SK-N-SH (cell line): ENCODE results near the gene RHBDL2. TPM values are rescaled to one million over a fixed set of nuclear protein-coding genes. Genes with fewer than 3 reads are reported as not detected.
"Not testable (repeated sequence)": the region's sequence is repeated elsewhere in the genome, so short reads cannot be mapped to it uniquely, and the experiment has no call there.

ENCODE experiments used
- CTCF ChIA-PET: fragments of 300-600, 350-600 bp; formaldehyde crosslinking; extraction: SDS; loops from one replicate; lab custom pipeline; 2021; lab: Yijun Ruan, JAX
- POLR2A ChIA-PET: fragments of 350-600 bp; sonication (Branson Sonifier 250); formaldehyde crosslinking; extraction: SDS; loops from one replicate; lab custom pipeline; 2020; ENCODE audit warnings: antibody characterized with exemption, inconsistent platforms; lab: Yijun Ruan, JAX
- DNase-seq: peaks from one replicate; pipeline ENCODE4 v3.0.0; 2012
- H2AFZ ChIP-seq: fragments of 200-600 bp; sonication (generic); 2 replicates; pipeline ENCODE4 v1.8.1; 2016; ENCODE audit warnings: antibody characterized with exemption, mild to moderate bottlenecking, low read depth
- H3F3A ChIP-seq: fragments of 200-600 bp; sonication (generic); replicated peaks from 2 replicates; pipeline ENCODE3; 2016; ENCODE audit warnings: antibody characterized with exemption, mild to moderate bottlenecking; ENCODE audit not compliant: insufficient read depth
- H3K27ac ChIP-seq, 2 experiments: fragments of 200-500 bp in 1 of 2; fragments of 200-600 bp in 1 of 2; sonication (Bioruptor generic) in 1 of 2; sonication (generic), shearing (Covaris generic) in 1 of 2; 2 replicates each; pipeline versions ENCODE4 v1.5.1 to v1.6.1; 2014 to 2016; ENCODE audit warnings: low read depth in 2 of 2, inconsistent platforms in 1 of 2, low read length in 1 of 2, mild to moderate bottlenecking in 1 of 2, mixed read lengths in 1 of 2
- H3K27me3 ChIP-seq: fragments of 200-600 bp; sonication (generic), shearing (Covaris generic); 2 replicates; pipeline ENCODE4 v1.6.1; 2016; ENCODE audit warnings: mixed run types; ENCODE audit not compliant: insufficient read depth
- H3K36me3 ChIP-seq, 2 experiments: fragments of 200-500 bp in 1 of 2; fragments of 200-600 bp in 1 of 2; sonication (Bioruptor generic) in 1 of 2; sonication (generic) in 1 of 2; replicated peaks in 1 of 2; 2 replicates each; pipeline versions ENCODE3 to v1.5.1; 2014 to 2016; ENCODE audit warnings: low read length in 1 of 2, mild to moderate bottlenecking in 1 of 2; ENCODE audit not compliant: insufficient read depth in 2 of 2, control insufficient read depth in 1 of 2
- H3K4me1 ChIP-seq, 2 experiments: fragments of 200-500 bp in 1 of 2; fragments of 200-600 bp in 1 of 2; sonication (Bioruptor generic) in 1 of 2; sonication (generic), shearing (Covaris generic) in 1 of 2; 2 replicates each; pipeline versions ENCODE4 v1.5.1 to v1.6.1; 2014 to 2016; ENCODE audit warnings: low read depth in 1 of 2, low read length in 1 of 2, mixed run types in 1 of 2; ENCODE audit not compliant: insufficient read depth in 2 of 2, control insufficient read depth in 1 of 2
- H3K4me2 ChIP-seq: fragments of 200-600 bp; sonication (generic), shearing (Covaris generic); 2 replicates; pipeline ENCODE4 v1.6.1; 2017; ENCODE audit warnings: mixed run types
- H3K4me3 ChIP-seq, 2 experiments: fragments of 200-500 bp in 1 of 2; fragments of 200-600 bp in 1 of 2; sonication (Bioruptor generic) in 1 of 2; sonication (generic), shearing (Covaris generic) in 1 of 2; 2 replicates each; pipeline versions ENCODE4 v1.5.1 to v1.8.1; 2014 to 2016; ENCODE audit warnings: low read depth in 2 of 2, inconsistent platforms in 1 of 2, low read length in 1 of 2, mild to moderate bottlenecking in 1 of 2, mixed read lengths in 1 of 2, moderate library complexity in 1 of 2
- H3K79me2 ChIP-seq: fragments of 200-600 bp; sonication (generic); 2 replicates; pipeline ENCODE4 v1.8.1; 2017; ENCODE audit warnings: mild to moderate bottlenecking; ENCODE audit not compliant: insufficient read depth
- H3K9ac ChIP-seq: fragments of 200-600 bp; sonication (generic); 2 replicates; pipeline ENCODE4 v1.6.1; 2017; ENCODE audit warnings: mixed run types
- H3K9me2 ChIP-seq: fragments of 200-600 bp; sonication (generic); 2 replicates; pipeline ENCODE4 v1.6.1; 2017; ENCODE audit warnings: mixed run types
- H3K9me3 ChIP-seq: fragments of 200-600 bp; sonication (generic); 2 replicates; pipeline ENCODE4 v1.6.1; 2017; ENCODE audit warnings: mixed run types, mild to moderate bottlenecking, moderate library complexity
- H4K20me1 ChIP-seq: fragments of 200-600 bp; sonication (generic); 2 replicates; pipeline ENCODE4 v1.6.1; 2017; ENCODE audit warnings: mild to moderate bottlenecking, mixed run types; ENCODE audit not compliant: insufficient read depth
- WGBS: methylation state at CpG from one replicate; pipeline ENCODE4 v1.1.6; 2017; ENCODE audit warnings: low lambda C conversion rate; 5-methylcytosine and 5-hydroxymethylcytosine counted together
- polyA plus RNA-seq, 3 experiments: library from polyadenylated mRNA; depleted of rRNA; stranded (reverse); fragments of >200 nt; gene quantifications; 2 replicates each; pipeline ENCODE4 v1.2.3, GENCODE V29; 2012
- small RNA-seq, 7 experiments: library from RNA; depleted of rRNA; stranded (forward); fragments of <200 nt; gene quantifications; one replicate each; pipeline ENCODE3, GENCODE V24; 2012
- TF ChIP-seq, protein P1 (sequence below): IDR thresholded peaks from 2 replicates; pipeline ENCODE4 v1.6.1; 2012; ENCODE audit warnings: mild to moderate bottlenecking, low read depth, low read length, moderate library complexity

RHBDL2 gene
- polyA plus RNA-seq, 1 of the 3 experiments (the other 2 are of a cell fraction) = 0.07 TPM

GRCh38 chr1:38839363-38839762 lies 102.3 kb downstream of the RHBDL2 start:
- Histone ChIP-seq H3K36me3 (peaks cover 33 to 36% of the 10 kb centered on the region in 2 experiments), H3K4me3 (no peak overlapping the region), H3K27me3 (no peaks in the 10 kb centered on the region), H3K79me2 (peaks cover 6% of the 10 kb centered on the region), H3K4me1 (no peaks in the 10 kb centered on the region), H3F3A (peaks cover 4% of the 10 kb centered on the region), H4K20me1 (no peaks in the 10 kb centered on the region), H2AFZ (no peak overlapping the region), H3K9me3 (no peaks in the 10 kb centered on the region), H3K9me2 (no peaks in the 10 kb centered on the region), H3K27ac (no peak overlapping the region), H3K4me2 (no peak overlapping the region), H3K9ac (no peak overlapping the region)
- WGBS = 93% methylated on average over 9 of the region's 9 CpGs
- no peak for DNase-seq
- TF ChIP-seq, protein P1, sequence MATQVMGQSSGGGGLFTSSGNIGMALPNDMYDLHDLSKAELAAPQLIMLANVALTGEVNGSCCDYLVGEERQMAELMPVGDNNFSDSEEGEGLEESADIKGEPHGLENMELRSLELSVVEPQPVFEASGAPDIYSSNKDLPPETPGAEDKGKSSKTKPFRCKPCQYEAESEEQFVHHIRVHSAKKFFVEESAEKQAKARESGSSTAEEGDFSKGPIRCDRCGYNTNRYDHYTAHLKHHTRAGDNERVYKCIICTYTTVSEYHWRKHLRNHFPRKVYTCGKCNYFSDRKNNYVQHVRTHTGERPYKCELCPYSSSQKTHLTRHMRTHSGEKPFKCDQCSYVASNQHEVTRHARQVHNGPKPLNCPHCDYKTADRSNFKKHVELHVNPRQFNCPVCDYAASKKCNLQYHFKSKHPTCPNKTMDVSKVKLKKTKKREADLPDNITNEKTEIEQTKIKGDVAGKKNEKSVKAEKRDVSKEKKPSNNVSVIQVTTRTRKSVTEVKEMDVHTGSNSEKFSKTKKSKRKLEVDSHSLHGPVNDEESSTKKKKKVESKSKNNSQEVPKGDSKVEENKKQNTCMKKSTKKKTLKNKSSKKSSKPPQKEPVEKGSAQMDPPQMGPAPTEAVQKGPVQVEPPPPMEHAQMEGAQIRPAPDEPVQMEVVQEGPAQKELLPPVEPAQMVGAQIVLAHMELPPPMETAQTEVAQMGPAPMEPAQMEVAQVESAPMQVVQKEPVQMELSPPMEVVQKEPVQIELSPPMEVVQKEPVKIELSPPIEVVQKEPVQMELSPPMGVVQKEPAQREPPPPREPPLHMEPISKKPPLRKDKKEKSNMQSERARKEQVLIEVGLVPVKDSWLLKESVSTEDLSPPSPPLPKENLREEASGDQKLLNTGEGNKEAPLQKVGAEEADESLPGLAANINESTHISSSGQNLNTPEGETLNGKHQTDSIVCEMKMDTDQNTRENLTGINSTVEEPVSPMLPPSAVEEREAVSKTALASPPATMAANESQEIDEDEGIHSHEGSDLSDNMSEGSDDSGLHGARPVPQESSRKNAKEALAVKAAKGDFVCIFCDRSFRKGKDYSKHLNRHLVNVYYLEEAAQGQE = no peak
- ChIA-PET POLR2A (no interaction called here), CTCF (interaction anchor here (1.0 kb wide), 1 partner anchor 11 kb away, joined by 3 read pairs; no protein-coding TSS in a partner anchor)

DNA sequence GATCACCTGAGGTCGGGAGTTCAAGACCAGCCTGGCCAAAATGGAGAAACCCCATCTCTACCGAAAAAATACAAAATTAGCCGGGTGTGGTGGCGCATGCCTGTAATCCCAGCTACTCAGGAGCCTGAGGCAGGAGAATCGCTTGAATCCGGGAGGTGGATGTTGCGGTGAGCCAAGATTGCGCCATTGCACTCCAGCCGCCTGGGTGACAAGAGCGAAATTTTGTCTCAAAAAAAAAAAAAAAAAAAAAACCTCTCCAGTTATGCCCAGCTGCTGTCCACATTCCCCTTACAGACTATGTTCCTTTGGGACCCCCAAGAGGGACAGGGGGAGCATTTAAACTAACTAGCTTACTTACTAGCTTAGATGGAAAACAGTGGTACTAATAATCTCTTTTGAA lies 105.3 kb downstream of the RHBDL2 start:
- H2AFZ ChIP-seq, POLR2A ChIA-PET, H3K9ac ChIP-seq, H3K4me1 ChIP-seq, H3F3A ChIP-seq, H4K20me1 ChIP-seq, H3K79me2 ChIP-seq, DNase-seq, H3K4me2 ChIP-seq, H3K9me2 ChIP-seq, H3K27me3 ChIP-seq, H3K4me3 ChIP-seq, H3K9me3 ChIP-seq, H3K27ac ChIP-seq: not testable (repeated sequence)
- 83% methylated on average over 10 of the region's 10 CpGs for WGBS
- peaks cover 23 to 30% of the 10 kb centered on the region in 2 experiments for H3K36me3 ChIP-seq
- CTCF ChIA-PET = interaction anchor here (0.8 to 1.7 kb wide), 4 partner anchors 9 to 817 kb away, joined by 3 to 7 read pairs (median 4); no protein-coding TSS in a partner anchor

Small RNA genes lying within 50 kb of the gene (small RNA-seq; reads per million reads assigned to genes)
- 0 reads per million in 7 experiments for gene GJA9-MYCBP
- 0 reads per million in 7 experiments for gene RF00019
- gene RNU6-605P = 0 to 0.52 (median 0) reads per million in 7 experiments

Other genes starting within 250 kb of the RHBDL2 start
- gene RRAGC, start 82.1 kb downstream of the RHBDL2 start, polyA plus RNA-seq (2012; rRNA removed) = 8.8 and 9.6 TPM in 2 replicates
- gene MYCBP, start 68.5 kb downstream of the RHBDL2 start, polyA plus RNA-seq (2012; rRNA removed) = 16.0 and 17.5 TPM in 2 replicates
- not detected in 2 replicates for gene GJA9, start 60.2 kb downstream of the RHBDL2 start, polyA plus RNA-seq (2012; rRNA removed)
- 37.0 and 50.7 TPM in 2 replicates for gene AKIRIN1, start 49.4 kb upstream of the RHBDL2 start, polyA plus RNA-seq (2012; rRNA removed)
- 881 and 1,097 TPM in 2 replicates for gene NDUFS5, start 84.5 kb upstream of the RHBDL2 start, polyA plus RNA-seq (2012; rRNA removed)